GM12864 (cell line): ENCODE measurements around the gene CIITA.

Experiments used
- DNase-seq: peaks from one replicate; pipeline ENCODE4 v3.0.0-alpha.2; 2011; ENCODE audit warnings: low read depth
- H3K4me3 ChIP-seq: 2 replicates; pipeline ENCODE4 v1.5.1; 2011; ENCODE audit warnings: mild to moderate bottlenecking, low read depth, low read length, control low read depth
- CTCF ChIP-seq: IDR thresholded peaks from 2 replicates; pipeline ENCODE4 v1.5.1; 2011; ENCODE audit warnings: low read depth, mild to moderate bottlenecking, moderate library complexity, low read length, control low read depth, inconsistent platforms; ENCODE audit errors: missing control alignments

Gene CIITA

GRCh38 chr16:10902999-10903398, 26.0 kb downstream of the CIITA start:
- DNase-seq: no peak
- no peak overlapping the region for H3K4me3 ChIP-seq
- TF ChIP-seq CTCF: no peak

DNA sequence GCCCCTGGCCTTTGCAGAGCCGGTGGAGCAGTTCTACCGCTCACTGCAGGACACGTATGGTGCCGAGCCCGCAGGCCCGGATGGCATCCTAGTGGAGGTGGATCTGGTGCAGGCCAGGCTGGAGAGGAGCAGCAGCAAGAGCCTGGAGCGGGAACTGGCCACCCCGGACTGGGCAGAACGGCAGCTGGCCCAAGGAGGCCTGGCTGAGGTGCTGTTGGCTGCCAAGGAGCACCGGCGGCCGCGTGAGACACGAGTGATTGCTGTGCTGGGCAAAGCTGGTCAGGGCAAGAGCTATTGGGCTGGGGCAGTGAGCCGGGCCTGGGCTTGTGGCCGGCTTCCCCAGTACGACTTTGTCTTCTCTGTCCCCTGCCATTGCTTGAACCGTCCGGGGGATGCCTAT, 29.5 kb downstream of the CIITA start:
- no peak overlapping the region for H3K4me3 ChIP-seq
- DNase-seq: no peak
- no peak for TF ChIP-seq CTCF

DNA sequence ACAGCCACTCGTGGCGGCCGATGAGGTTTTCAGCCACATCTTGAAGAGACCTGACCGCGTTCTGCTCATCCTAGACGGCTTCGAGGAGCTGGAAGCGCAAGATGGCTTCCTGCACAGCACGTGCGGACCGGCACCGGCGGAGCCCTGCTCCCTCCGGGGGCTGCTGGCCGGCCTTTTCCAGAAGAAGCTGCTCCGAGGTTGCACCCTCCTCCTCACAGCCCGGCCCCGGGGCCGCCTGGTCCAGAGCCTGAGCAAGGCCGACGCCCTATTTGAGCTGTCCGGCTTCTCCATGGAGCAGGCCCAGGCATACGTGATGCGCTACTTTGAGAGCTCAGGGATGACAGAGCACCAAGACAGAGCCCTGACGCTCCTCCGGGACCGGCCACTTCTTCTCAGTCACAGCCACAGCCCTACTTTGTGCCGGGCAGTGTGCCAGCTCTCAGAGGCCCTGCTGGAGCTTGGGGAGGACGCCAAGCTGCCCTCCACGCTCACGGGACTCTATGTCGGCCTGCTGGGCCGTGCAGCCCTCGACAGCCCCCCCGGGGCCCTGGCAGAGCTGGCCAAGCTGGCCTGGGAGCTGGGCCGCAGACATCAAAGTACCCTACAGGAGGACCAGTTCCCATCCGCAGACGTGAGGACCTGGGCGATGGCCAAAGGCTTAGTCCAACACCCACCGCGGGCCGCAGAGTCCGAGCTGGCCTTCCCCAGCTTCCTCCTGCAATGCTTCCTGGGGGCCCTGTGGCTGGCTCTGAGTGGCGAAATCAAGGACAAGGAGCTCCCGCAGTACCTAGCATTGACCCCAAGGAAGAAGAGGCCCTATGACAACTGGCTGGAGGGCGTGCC, 30.1 kb downstream of the CIITA start:
- TF ChIP-seq CTCF: no peak
- H3K4me3 ChIP-seq: no peak overlapping the region
- no peak for DNase-seq

DNA sequence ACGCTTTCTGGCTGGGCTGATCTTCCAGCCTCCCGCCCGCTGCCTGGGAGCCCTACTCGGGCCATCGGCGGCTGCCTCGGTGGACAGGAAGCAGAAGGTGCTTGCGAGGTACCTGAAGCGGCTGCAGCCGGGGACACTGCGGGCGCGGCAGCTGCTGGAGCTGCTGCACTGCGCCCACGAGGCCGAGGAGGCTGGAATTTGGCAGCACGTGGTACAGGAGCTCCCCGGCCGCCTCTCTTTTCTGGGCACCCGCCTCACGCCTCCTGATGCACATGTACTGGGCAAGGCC, 30.7 kb downstream of the CIITA start:
- no peak overlapping the region for H3K4me3 ChIP-seq
- no peak for DNase-seq
- no peak for TF ChIP-seq CTCF

- no peak for DNase-seq
- no peak for TF ChIP-seq CTCF
- H3K4me3 ChIP-seq: no peak overlapping the region
Observed at GRCh38 chr16:10911267-10911666, 34.3 kb downstream of the CIITA start.

DNA sequence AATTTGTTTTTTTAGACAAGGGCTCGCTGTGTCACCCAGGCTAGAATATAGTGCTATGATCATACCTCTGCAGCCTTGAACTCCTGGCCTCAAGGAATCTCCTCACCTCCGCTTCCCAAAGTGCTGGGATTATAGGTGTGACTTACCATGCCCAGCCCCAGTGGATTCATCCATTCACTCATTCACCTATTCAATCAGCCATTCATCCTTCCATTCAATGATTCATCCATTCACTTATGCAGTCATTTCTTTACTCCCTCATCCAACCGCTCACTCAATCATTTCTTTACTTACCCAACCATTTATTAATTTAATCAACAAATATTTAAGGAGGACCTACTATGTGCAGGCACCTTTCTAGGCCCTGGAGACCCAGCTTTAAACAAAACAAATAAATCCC, 39.5 kb downstream of the CIITA start:
- no peak for TF ChIP-seq CTCF
- H3K4me3 ChIP-seq: no peak overlapping the region
- no peak for DNase-seq
